Astrocyte (in vitro differentiated cells and primary cell): ENCODE data around the gene APBB2. TPM values are rescaled to one million over a fixed set of nuclear protein-coding genes. Genes with fewer than 3 reads are reported as not detected.
A peak's percentile ranks its signal among the peaks of the same experiment; 100 is the strongest.

Source experiments
- DNase-seq: peaks from one replicate; pipeline ENCODE4 v3.0.0-alpha.2; 2010; ENCODE audit warnings: low read depth
- FAIRE-seq: peaks from 2 replicates; lab custom pipeline; 2011; peaks lifted over from hg19 to GRCh38; lab: Jason Lieb, UNC
- H2AFZ ChIP-seq: 2 replicates; pipeline ENCODE4 v1.6.0; 2012; ENCODE audit warnings: low read depth, low read length, inconsistent platforms
- H3K27ac ChIP-seq: 2 replicates; pipeline ENCODE4 v1.5.1; 2011; ENCODE audit warnings: low read depth, low read length, inconsistent platforms
- H3K27me3 ChIP-seq: 2 replicates; pipeline ENCODE4 v1.6.0; 2011; ENCODE audit warnings: low read length, inconsistent platforms; ENCODE audit not compliant: insufficient read depth
- H3K36me3 ChIP-seq: 2 replicates; pipeline ENCODE4 v1.5.1; 2011; ENCODE audit warnings: low read length, inconsistent platforms; ENCODE audit not compliant: insufficient read depth
- H3K4me1 ChIP-seq: 2 replicates; pipeline ENCODE4 v1.5.1; 2011; ENCODE audit warnings: low read length, inconsistent platforms; ENCODE audit not compliant: insufficient read depth
- H3K4me2 ChIP-seq: 2 replicates; pipeline ENCODE4 v1.6.0; 2012; ENCODE audit warnings: low read length, inconsistent platforms
- H3K4me3 ChIP-seq: 2 replicates; pipeline ENCODE4 v1.5.1; 2011; ENCODE audit warnings: low read depth, mild to moderate bottlenecking, low read length, inconsistent platforms; ENCODE audit not compliant: insufficient read depth
- H3K79me2 ChIP-seq: 2 replicates; pipeline ENCODE4 v1.6.0; 2012; ENCODE audit warnings: mild to moderate bottlenecking, low read length, inconsistent platforms; ENCODE audit not compliant: insufficient read depth
- H3K9ac ChIP-seq: 2 replicates; pipeline ENCODE4 v1.6.0; 2012; ENCODE audit warnings: mild to moderate bottlenecking, low read length, inconsistent platforms
- H3K9me3 ChIP-seq: 2 replicates; pipeline ENCODE4 v1.5.1; 2012; ENCODE audit warnings: low read depth, mild to moderate bottlenecking, low read length, inconsistent platforms; ENCODE audit not compliant: insufficient read depth
- H4K20me1 ChIP-seq: 2 replicates; pipeline ENCODE4 v1.6.0; 2012; ENCODE audit warnings: low read length, inconsistent platforms; ENCODE audit not compliant: insufficient read depth
- H3K27ac Mint-ChIP-seq: one replicate; pipeline ENCODE4 v1.8.0; 2021; ENCODE audit warnings: mild to moderate bottlenecking, mixed read lengths; ENCODE audit not compliant: unreplicated experiment
- H3K27me3 Mint-ChIP-seq: one replicate; pipeline ENCODE4 v1.8.0; 2021; ENCODE audit warnings: low read depth, mixed read lengths; ENCODE audit not compliant: unreplicated experiment
- H3K36me3 Mint-ChIP-seq: one replicate; pipeline ENCODE4 v1.8.0; 2021; ENCODE audit warnings: low read depth, mixed read lengths; ENCODE audit not compliant: unreplicated experiment
- H3K4me1 Mint-ChIP-seq: one replicate; pipeline ENCODE4 v1.8.0; 2021; ENCODE audit warnings: low read depth, mixed read lengths; ENCODE audit not compliant: unreplicated experiment
- H3K4me3 Mint-ChIP-seq: one replicate; pipeline ENCODE4 v1.8.0; 2021; ENCODE audit warnings: mild to moderate bottlenecking, moderate library complexity, mixed read lengths; ENCODE audit not compliant: unreplicated experiment
- H3K9me3 Mint-ChIP-seq: one replicate; pipeline ENCODE4 v1.8.0; 2021; ENCODE audit warnings: mild to moderate bottlenecking, mixed read lengths; ENCODE audit not compliant: unreplicated experiment
- CTCF ChIP-seq: IDR thresholded peaks from 2 replicates; pipeline ENCODE4 v1.5.1; 2011; ENCODE audit warnings: low read depth, mild to moderate bottlenecking, inconsistent platforms, low read length, moderate library complexity; ENCODE audit not compliant: insufficient read depth
- EZH2 ChIP-seq: IDR thresholded peaks from 2 replicates; pipeline ENCODE4 v1.6.1; 2012; ENCODE audit warnings: mild to moderate bottlenecking, low read length, inconsistent platforms; ENCODE audit not compliant: insufficient read depth
- total RNA-seq: library from RNA; stranded (reverse); gene quantifications from 2 replicates; pipeline ENCODE4 v1.2.1, GENCODE V29; 2021

Gene APBB2
- total RNA-seq, 1 donor from 2014 or later: 173 TPM

DNA sequence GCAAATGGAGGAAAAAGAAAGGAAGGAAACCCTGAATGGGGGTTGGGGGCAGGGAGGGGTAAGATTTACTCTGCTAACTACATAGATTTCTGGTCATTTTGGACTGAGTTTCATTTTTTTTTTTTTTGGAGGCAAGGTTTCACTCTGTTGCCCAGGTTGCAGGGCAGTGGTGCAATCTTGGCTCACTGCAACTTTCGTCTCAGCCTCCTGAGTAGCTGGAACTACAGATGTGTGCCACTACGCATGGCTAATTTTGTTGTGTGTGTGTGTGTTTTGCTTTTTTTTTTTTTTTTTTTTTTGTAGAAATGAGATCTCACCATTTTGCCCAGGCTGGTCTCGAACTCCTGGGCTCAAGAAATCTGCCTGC, 223.5 kb downstream of the APBB2 start:
- H3K27ac Mint-ChIP-seq: peak overlapping the region; percentile 100
- peak overlapping the region; percentile 92 for H3K27ac ChIP-seq

GRCh38 chr4:40990236-40990898, 224.0 kb downstream of the APBB2 start:
- Mint-ChIP-seq H3K4me1 (peaks cover 49% of the 10 kb centered on the region), H3K27me3 (no peaks in the 10 kb centered on the region), H3K4me3 (peak overlapping the region; percentile 58), H3K27ac (peak overlapping the region; percentile 100), H3K36me3 (peaks cover 18% of the 10 kb centered on the region), H3K9me3 (no peaks in the 10 kb centered on the region)
- Histone ChIP-seq H3K27me3 (no peaks in the 10 kb centered on the region), H2AFZ (no peak overlapping the region), H3K27ac (peak overlapping the region; percentile 92), H3K36me3 (peaks cover 2% of the 10 kb centered on the region), H3K9me3 (no peaks in the 10 kb centered on the region), H3K9ac (peak overlapping the region; percentile 73), H3K4me1 (peaks cover 44% of the 10 kb centered on the region), H3K79me2 (peaks cover 19% of the 10 kb centered on the region), H3K4me2 (peak overlapping the region; percentile 77), H3K4me3 (no peak overlapping the region), H4K20me1 (no peaks in the 10 kb centered on the region)
- FAIRE-seq (peak; percentile 97), DNase-seq (peak; percentile 99)
- TF ChIP-seq EZH2 (no peak), CTCF (no peak)

More for the DNA sequence above, 223.5 kb downstream of the APBB2 start:
- FAIRE-seq (no peak), DNase-seq (no peak)
- Mint-ChIP-seq H3K4me3 (no peak overlapping the region), H3K27me3 (no peaks in the 10 kb centered on the region), H3K36me3 (peaks cover 18% of the 10 kb centered on the region), H3K9me3 (no peaks in the 10 kb centered on the region), H3K4me1 (peaks cover 53% of the 10 kb centered on the region)
- Histone ChIP-seq H3K4me3 (no peak overlapping the region), H3K36me3 (peaks cover 2% of the 10 kb centered on the region), H3K4me1 (peaks cover 44% of the 10 kb centered on the region), H4K20me1 (no peaks in the 10 kb centered on the region), H3K9me3 (no peaks in the 10 kb centered on the region), H3K27me3 (no peaks in the 10 kb centered on the region), H3K79me2 (peaks cover 20% of the 10 kb centered on the region), H3K9ac (peak overlapping the region; percentile 73), H3K4me2 (peak overlapping the region; percentile 77), H2AFZ (no peak overlapping the region)
- TF ChIP-seq CTCF (no peak), EZH2 (no peak)

- no peak overlapping the region for H3K4me3 Mint-ChIP-seq
- Histone ChIP-seq H3K4me3 (no peak overlapping the region), H4K20me1 (no peaks in the 10 kb centered on the region), H3K27me3 (no peaks in the 10 kb centered on the region), H3K27ac (no peak overlapping the region), H2AFZ (no peak overlapping the region), H3K4me1 (peaks cover 27% of the 10 kb centered on the region), H3K9ac (no peak overlapping the region), H3K9me3 (no peaks in the 10 kb centered on the region), H3K4me2 (no peak overlapping the region), H3K36me3 (peaks cover 2% of the 10 kb centered on the region), H3K79me2 (peaks cover 10% of the 10 kb centered on the region)
- DNase-seq: no peak
- no peak for FAIRE-seq
- no peaks in the 10 kb centered on the region for H3K9me3 Mint-ChIP-seq
- peaks cover 24% of the 10 kb centered on the region for H3K36me3 Mint-ChIP-seq
- H3K4me1 Mint-ChIP-seq: peaks cover 35% of the 10 kb centered on the region
- no peaks in the 10 kb centered on the region for H3K27me3 Mint-ChIP-seq
- H3K27ac Mint-ChIP-seq: no peak overlapping the region
- no peak for TF ChIP-seq EZH2
- no peak for TF ChIP-seq CTCF
Observed at GRCh38 chr4:40987151-40987550, 227.2 kb downstream of the APBB2 start.
